AG09319 (cell line): Measurements from ENCODE around the gene BRS3.

ENCODE experiments used
- DNase-seq: peaks from one replicate; pipeline ENCODE4 v3.0.0-alpha.2; 2010; ENCODE audit warnings: low read depth; ENCODE audit errors: extremely low read depth
- TF ChIP-seq, protein P1 (sequence below): IDR thresholded peaks from 2 replicates; pipeline ENCODE4 v1.5.1; 2011; ENCODE audit warnings: low read depth, mild to moderate bottlenecking, inconsistent platforms, low read length, moderate library complexity

BRS3 gene

DNA sequence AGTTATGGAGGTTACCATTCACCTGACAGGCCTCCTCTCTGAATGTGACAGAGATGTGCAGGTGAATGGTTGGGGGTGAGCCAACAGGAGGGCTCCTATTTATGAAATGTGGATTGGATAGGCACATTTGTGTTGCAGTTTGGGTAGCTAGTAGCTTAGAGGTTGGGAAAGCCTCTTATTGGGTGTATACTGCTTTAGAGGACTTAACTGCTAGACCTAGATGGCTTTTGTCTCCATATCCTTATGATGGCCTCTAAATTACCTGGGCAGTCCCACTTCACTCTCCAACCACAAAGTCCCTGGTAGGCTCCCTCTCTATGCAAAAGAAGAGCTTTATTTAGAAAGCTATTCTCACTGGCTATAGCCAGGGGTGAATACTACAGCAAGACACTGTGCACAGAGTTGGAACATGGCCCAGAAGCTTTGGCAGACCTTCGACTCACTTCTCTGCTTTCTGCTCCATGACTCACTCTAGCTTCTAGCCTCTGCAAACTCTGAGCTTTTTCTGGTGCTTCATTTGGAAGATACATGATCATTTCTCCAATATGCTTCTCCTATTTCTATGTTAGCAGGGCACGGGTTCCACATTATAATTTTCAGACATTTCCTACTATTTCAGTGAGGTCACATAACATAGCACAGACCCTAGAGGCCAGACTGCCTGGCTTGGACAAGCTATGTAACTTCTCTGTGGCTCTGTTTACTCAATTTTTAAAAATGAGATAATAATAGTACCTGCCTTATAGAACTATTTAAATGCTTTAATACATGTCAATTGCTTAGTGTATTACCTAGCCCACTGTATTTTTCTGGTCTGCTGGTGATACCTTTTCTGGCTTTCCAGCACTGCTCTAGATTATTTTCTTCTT, 38.2 kb downstream of the BRS3 start:
- TF ChIP-seq, protein P1, sequence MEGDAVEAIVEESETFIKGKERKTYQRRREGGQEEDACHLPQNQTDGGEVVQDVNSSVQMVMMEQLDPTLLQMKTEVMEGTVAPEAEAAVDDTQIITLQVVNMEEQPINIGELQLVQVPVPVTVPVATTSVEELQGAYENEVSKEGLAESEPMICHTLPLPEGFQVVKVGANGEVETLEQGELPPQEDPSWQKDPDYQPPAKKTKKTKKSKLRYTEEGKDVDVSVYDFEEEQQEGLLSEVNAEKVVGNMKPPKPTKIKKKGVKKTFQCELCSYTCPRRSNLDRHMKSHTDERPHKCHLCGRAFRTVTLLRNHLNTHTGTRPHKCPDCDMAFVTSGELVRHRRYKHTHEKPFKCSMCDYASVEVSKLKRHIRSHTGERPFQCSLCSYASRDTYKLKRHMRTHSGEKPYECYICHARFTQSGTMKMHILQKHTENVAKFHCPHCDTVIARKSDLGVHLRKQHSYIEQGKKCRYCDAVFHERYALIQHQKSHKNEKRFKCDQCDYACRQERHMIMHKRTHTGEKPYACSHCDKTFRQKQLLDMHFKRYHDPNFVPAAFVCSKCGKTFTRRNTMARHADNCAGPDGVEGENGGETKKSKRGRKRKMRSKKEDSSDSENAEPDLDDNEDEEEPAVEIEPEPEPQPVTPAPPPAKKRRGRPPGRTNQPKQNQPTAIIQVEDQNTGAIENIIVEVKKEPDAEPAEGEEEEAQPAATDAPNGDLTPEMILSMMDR = no peak

DNA sequence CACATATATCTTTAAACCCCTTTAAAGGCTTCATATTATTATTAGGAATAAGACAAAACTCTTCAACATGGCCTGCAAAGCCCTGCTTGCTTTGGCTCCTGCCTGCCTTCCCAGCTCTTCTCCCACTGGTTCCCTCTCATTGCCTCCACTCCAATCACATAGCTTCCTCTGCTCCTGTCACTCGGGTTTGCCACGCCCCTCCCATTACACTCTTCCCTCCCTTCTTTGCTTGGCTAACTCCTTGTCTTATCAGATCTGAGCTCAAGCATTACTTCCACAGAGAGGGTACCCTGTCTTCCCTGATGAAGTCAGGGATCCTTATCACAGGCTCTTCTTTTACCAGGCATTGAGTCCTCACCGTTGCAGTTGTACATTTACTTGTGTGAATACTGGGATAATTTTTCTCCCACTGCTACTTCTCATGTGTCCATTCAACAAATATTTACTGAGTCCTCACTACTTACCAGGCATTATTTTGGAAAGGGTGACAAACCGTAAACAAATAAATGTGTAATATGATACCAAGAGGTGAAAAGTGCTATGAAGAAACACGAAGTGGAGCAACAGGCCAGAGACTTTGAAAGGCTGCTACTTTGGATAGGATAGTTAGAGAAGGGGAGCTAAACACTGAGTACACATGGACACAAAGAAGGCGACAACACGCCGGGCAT, 41.0 kb downstream of the BRS3 start:
- DNase-seq = no peak
- TF ChIP-seq, protein P1 = no peak

More for the DNA sequence above, 38.2 kb downstream of the BRS3 start:
- peak; percentile 43 for DNase-seq

DNA sequence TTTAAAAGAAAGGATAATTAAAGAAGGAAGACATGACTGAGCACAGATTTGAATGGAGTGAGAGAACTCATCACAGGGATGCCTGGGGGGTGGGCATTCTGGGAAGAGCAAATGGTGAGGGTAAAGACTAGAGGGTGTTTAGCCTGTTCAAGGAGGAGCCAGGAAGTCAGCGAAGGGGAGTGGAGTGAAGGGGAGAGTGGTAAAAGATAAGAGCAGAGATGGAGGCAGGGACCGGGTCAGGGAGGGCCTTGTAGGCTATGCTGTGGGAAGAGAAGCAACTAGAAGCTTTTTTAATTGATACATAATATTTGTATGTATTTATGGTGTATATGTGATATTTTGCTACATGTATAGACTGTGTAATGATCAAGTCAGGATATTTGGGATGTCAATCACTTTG, 42.0 kb downstream of the BRS3 start:
- DNase-seq = no peak
- TF ChIP-seq, protein P1 = no peak

DNA sequence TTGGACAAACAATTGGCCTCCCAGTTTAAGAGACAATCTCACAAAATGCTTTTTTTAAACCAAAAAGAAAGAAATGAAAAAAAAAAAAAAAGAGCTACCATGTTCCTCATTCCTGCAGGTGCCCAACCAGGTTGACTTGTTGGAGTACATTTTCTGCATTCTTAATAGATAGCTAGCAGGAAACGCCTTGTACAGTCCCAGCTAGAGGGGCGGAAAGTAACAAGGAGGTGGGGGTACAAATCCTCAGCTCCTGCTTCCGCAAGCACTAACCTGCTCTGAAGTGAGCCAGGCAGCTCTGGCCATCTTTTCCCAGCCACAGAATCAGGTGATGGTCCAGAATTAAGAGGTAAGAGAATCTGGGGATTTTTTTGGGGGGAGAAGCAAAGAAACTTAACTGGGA, 44.2 kb downstream of the BRS3 start, which contains the start of gene VGLL1:
VGLL1 (plus strand) TSS at position 265 of the 400 bp plus-strand sequence. CDS start 3,806 bp downstream, outside the sequence.
- TF ChIP-seq, protein P1 = no peak
- DNase-seq = no peak

DNA sequence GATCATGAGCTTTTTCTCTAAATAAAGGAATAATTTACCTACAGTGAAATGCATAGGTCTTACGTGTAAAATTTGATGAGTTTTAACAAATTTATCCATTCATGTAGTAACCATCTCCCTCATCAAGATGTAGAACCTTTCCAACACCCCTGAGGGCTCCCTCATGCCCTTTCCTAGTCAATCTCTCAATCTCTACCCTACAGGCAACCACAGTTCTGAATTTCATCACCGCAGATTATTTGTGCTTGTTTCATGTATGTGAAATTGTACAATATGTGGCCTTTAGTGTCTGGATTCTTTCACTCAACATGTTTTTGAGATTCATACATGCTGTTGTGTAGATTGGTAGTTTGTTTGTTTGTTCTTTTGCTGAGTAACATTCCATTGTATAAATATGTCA, 46.4 kb downstream of the BRS3 start:
- DNase-seq = no peak
- TF ChIP-seq, protein P1 = no peak

DNA sequence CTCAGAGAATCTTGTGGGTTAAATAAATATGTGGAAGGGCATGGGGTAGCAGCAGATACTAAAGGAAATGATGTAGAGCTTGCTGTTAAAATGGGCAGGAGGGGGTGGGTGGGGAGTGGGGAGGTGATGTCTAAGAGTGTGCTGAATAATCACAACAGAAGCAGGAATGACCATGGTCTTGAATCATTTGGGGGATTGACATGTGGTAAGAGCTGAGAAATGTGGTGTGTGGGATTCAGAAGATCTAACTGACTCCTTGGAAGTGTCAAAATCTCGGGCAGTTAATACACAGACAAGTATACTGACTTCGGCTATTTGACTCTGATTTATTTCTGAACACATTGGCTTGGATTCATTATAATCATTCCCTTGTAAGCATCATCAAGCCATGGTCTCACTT, 51.1 kb downstream of the BRS3 start:
- TF ChIP-seq, protein P1 = no peak
- no peak for DNase-seq

DNA sequence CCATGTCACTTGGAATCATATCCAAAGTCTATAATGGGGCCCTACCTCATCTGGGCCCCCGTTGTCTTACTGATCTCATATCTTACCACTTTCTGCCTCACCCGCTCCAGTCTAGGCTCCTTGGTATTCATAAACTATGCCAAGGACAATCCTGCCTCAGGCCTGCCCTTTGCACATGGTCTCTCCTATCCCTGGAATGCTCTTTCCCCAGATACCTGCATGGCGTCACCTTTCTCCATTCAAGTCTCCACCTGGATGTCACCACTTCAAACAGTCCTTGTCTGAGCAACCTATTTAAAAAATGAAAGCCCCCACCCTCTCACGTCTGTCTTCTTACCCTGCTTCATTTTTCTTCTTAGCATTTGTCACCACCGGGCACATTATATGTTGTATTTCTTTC, 52.5 kb downstream of the BRS3 start:
- no peak for DNase-seq
- TF ChIP-seq, protein P1 = no peak
